GM23248 (cell line): ENCODE results near the gene KIF3B. TPM values are rescaled to one million over a fixed set of nuclear protein-coding genes. Genes with fewer than 3 reads are reported as not detected.

Experiments
- DNase-seq: peaks from one replicate; pipeline ENCODE4 v3.0.0-alpha.2; 2015
- H2AFZ ChIP-seq: fragments of 200-600 bp; sonication (generic); 2 replicates; pipeline ENCODE4 v1.6.1; 2016; ENCODE audit warnings: antibody characterized with exemption
- H3F3A ChIP-seq: fragments of 200-600 bp; sonication (generic); 2 replicates; pipeline ENCODE4 v1.6.1; 2016; ENCODE audit warnings: mild to moderate bottlenecking, antibody characterized with exemption, mixed run types; ENCODE audit not compliant: insufficient read depth
- H3K27ac ChIP-seq: fragments of 200-600 bp; sonication (generic); 2 replicates; pipeline ENCODE4 v1.5.1; 2016; ENCODE audit warnings: mild to moderate bottlenecking
- H3K27me3 ChIP-seq: fragments of 200-600 bp; sonication (generic); replicated peaks from 2 replicates; pipeline ENCODE4 v1.6.1; 2016; ENCODE audit warnings: mild to moderate bottlenecking; ENCODE audit not compliant: insufficient read depth
- H3K36me3 ChIP-seq: fragments of 200-600 bp; sonication (generic); 2 replicates; pipeline ENCODE4 v1.6.1; 2016; ENCODE audit warnings: low read depth, mild to moderate bottlenecking
- H3K4me1 ChIP-seq: fragments of 200-600 bp; sonication (generic); 2 replicates; pipeline ENCODE4 v1.6.1; 2016; ENCODE audit warnings: mild to moderate bottlenecking; ENCODE audit not compliant: insufficient read depth
- H3K4me2 ChIP-seq: fragments of 200-600 bp; sonication (generic); one replicate; pipeline ENCODE4 v1.6.1; 2016; ENCODE audit warnings: mild to moderate bottlenecking; ENCODE audit not compliant: unreplicated experiment
- H3K4me3 ChIP-seq: fragments of 200-600 bp; sonication (generic); 2 replicates; pipeline ENCODE4 v1.5.1; 2016; ENCODE audit warnings: mild to moderate bottlenecking
- H3K79me2 ChIP-seq: fragments of 200-600 bp; sonication (generic); 2 replicates; pipeline ENCODE4 v1.6.1; 2016; ENCODE audit warnings: mild to moderate bottlenecking; ENCODE audit not compliant: insufficient read depth
- H3K9ac ChIP-seq: fragments of 200-600 bp; sonication (generic); 2 replicates; pipeline ENCODE4 v1.6.1; 2016; ENCODE audit warnings: mild to moderate bottlenecking
- H3K9me2 ChIP-seq: fragments of 200-600 bp; sonication (generic); 2 replicates; pipeline ENCODE4 v1.6.1; 2016; ENCODE audit warnings: mixed run types, mild to moderate bottlenecking, moderate library complexity; ENCODE audit not compliant: insufficient read depth
- H3K9me3 ChIP-seq: fragments of 200-600 bp; sonication (generic); one replicate; pipeline ENCODE4 v1.6.1; 2017; ENCODE audit warnings: low read depth
- H4K20me1 ChIP-seq: fragments of 200-600 bp; sonication (generic); 2 replicates; pipeline ENCODE4 v1.6.0; 2016; ENCODE audit not compliant: insufficient read depth
- EZH2 ChIP-seq: fragments of 200-600 bp; sonication (generic); IDR thresholded peaks from 2 replicates; pipeline ENCODE4 v1.6.1; 2018; ENCODE audit warnings: antibody characterized with exemption, mild to moderate bottlenecking; ENCODE audit not compliant: insufficient read depth, poor library complexity, severe bottlenecking
- EZH2phosphoT487 ChIP-seq: fragments of 200-600 bp; sonication (generic); IDR thresholded peaks from 2 replicates; pipeline ENCODE4 v1.6.1; 2018; ENCODE audit warnings: antibody characterized with exemption, moderate library complexity, mild to moderate bottlenecking, low read depth; ENCODE audit not compliant: insufficient read depth
- WGBS, 2 experiments: methylation state at CpG; one replicate each; pipeline ENCODE4 v1.1.6; 2015 to 2017; ENCODE audit warnings: low lambda C conversion rate in 2 of 2, low coverage in 1 of 2; ENCODE audit errors: missing lambda C conversion rate in 2 of 2; 5-methylcytosine and 5-hydroxymethylcytosine counted together
- in situ Hi-C: fragments of 300-500 bp; cut with MboI; formaldehyde crosslinking; loops from 2 replicates; pipeline ENCODE4 v1.15.0; 2020
- polyA plus RNA-seq: library from polyadenylated mRNA; unstranded; fragments of >200 nt; fragmentation: Nextera tagmentation; extraction: Ambion mirVana; gene quantifications from 2 replicates; pipeline ENCODE4 v1.2.1, GENCODE V29; 2016
- total RNA-seq: library from RNA; depleted of rRNA; stranded (reverse); fragments of >200 nt; shearing (Covaris generic); gene quantifications from 2 replicates; pipeline ENCODE4 v1.2.3, GENCODE V29; 2014

KIF3B gene
- total and polyA plus RNA-seq, 2 experiments from 2014 or later: 8.8 to 28.3 TPM

DNA sequence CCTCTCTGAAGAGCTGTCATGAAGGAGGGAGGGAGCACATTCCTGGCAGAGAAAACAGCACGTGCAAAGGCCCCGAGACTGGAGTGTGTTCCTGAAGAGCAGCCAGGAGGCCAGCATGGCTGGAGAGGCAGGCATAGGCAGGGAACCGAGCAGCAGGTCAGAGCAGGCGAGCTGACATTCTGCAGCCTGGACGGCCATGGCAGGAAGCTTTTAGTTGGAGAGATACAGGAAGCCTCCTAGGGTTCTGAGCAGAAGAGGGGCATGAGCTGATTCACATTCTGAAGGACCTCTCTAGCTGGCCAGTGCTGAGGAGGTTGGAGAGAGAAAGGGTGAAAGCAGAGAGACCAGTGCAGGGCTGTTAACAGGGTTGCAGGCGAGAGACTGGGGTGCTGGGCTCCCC, 40.0 kb upstream of the KIF3B start:
- peaks cover under 1% of the 10 kb centered on the region; the same call in 1 of the 2 replicates for H3K36me3 ChIP-seq
- WGBS, 2 experiments: 73 to 78% methylated on average over 6 of the region's 6 CpGs
- no peaks in the 10 kb centered on the region for H3K9me3 ChIP-seq
- no peak overlapping the region for H3K27ac ChIP-seq
- H2AFZ ChIP-seq: no peak overlapping the region
- H3K79me2 ChIP-seq: no peaks in the 10 kb centered on the region
- H3K27me3 ChIP-seq: no peaks in the 10 kb centered on the region
- no peaks in the 10 kb centered on the region for H3F3A ChIP-seq
- H3K4me2 ChIP-seq: no peak overlapping the region
- TF ChIP-seq EZH2 (no peak), EZH2phosphoT487 (no peak)
- in situ Hi-C loops: no loop called here
- H3K4me1 ChIP-seq: no peaks in the 10 kb centered on the region
- no peak overlapping the region for H3K4me3 ChIP-seq
- no peaks in the 10 kb centered on the region for H3K9me2 ChIP-seq
- no peaks in the 10 kb centered on the region for H4K20me1 ChIP-seq
- H3K9ac ChIP-seq: no peak overlapping the region
- DNase-seq: no peak

DNA sequence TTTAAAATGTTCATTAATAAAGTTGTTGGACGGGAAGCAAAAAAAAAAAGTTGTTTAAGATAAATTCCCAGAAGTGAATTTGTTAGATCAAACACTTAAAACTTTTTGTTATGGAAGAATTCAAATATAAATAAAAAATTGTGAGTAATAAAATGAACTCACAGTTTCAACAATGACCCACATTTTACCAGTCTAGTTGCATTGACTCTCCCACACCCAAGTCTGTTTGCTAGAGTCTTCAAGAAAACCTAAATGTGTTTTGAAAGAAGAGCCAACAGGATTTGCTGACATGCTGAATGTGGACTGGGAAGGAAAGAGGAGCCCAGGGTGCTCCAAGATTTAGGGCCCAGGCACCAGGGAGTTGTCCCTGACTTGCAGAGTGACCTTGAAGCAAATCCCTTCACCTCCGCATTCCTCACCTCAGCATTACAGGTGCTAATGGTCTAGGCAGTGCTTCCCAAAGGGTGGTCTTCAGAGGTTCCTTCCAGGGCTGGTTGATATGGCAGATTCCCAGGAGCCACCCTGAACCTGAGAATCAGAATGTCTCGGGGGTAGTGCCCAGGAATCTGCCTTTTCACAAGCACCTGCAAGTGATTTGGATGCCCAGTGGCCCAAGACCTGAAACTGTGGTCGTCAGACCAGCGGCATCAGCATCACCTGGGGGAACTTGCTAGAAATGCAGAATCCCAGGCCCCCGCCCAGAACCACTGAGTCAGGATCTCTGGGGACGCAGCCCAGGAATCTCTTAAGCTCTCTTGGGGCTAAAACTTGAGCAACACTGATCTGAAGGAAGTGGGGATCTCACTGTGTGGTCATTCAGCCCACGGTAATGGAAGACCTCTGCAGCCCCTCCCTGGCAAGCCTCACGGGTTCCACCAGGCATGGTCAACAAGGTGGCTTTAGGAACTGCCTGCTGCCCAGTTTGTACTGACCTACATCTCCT, 38.7 kb upstream of the KIF3B start:
- Histone ChIP-seq H3K4me1 (no peaks in the 10 kb centered on the region), H3K9ac (no peak overlapping the region), H2AFZ (no peak overlapping the region), H3K9me2 (no peaks in the 10 kb centered on the region), H3K4me2 (no peak overlapping the region), H3K9me3 (no peaks in the 10 kb centered on the region), H3K4me3 (no peak overlapping the region), H3K27me3 (no peaks in the 10 kb centered on the region), H4K20me1 (no peaks in the 10 kb centered on the region), H3K79me2 (no peaks in the 10 kb centered on the region), H3K36me3 (no peaks in the 10 kb centered on the region), H3K27ac (no peak overlapping the region), H3F3A (no peaks in the 10 kb centered on the region)
- 78 to 86% methylated on average over 9 of the region's 9 CpGs for WGBS, 2 experiments
- in situ Hi-C loops: no loop called here
- peak; percentile 6 for DNase-seq
- TF ChIP-seq EZH2 (no peak), EZH2phosphoT487 (no peak)

DNA sequence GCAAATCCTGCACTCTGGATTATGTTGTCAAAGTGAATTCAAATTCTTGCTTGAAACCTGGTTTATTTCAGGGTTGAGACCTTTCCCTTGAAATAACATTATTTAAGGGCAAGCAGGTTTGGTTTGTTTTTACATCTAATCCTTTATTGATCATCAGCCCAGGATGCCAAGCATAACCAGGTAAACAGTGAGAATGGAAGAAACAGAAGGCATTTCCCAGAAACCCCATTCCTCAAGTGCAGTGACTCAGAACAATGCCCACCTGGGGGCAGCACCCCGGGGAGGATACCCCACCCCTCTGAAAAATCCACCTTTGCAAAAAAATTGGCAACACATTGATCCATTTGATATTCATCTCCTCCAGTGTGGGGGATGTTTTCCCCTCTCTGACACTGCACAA, 37.2 kb upstream of the KIF3B start:
- Histone ChIP-seq H3K27me3 (no peaks in the 10 kb centered on the region), H3K9me3 (no peaks in the 10 kb centered on the region), H3K9me2 (no peaks in the 10 kb centered on the region), H3K9ac (no peak overlapping the region), H2AFZ (no peak overlapping the region), H3K4me2 (no peak overlapping the region), H3K36me3 (no peaks in the 10 kb centered on the region), H4K20me1 (no peaks in the 10 kb centered on the region), H3K79me2 (no peaks in the 10 kb centered on the region), H3K27ac (no peak overlapping the region), H3K4me1 (no peaks in the 10 kb centered on the region), H3K4me3 (no peak overlapping the region), H3F3A (no peaks in the 10 kb centered on the region)
- in situ Hi-C loops: no loop called here
- no peak for DNase-seq
- 0 to 5% methylated on average over 1 of the region's 1 CpG for WGBS, 2 experiments
- TF ChIP-seq EZH2 (no peak), EZH2phosphoT487 (no peak)

DNA sequence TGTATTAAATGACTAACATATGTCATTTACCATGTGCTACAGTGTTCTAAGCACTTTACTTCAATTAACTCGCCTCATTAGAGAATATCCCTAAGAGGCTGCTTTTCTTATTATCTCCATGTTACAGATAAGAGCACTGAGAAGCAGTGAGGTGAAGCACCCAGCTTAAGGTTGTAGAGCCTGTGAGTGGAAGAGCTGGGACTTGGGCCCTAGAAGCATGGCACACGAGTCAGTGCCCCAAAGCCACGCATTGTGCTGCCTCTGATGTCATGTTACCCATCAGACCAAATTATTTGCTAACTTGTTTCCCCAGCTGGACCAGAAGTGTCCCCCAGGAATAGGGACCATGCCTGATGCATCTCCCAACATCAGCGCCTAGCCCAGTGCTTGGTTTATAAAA, 35.6 kb upstream of the KIF3B start:
- Histone ChIP-seq H3K79me2 (no peaks in the 10 kb centered on the region), H3K4me3 (no peak overlapping the region), H3K27ac (no peak overlapping the region), H3K4me2 (no peak overlapping the region), H3F3A (no peaks in the 10 kb centered on the region), H3K9me2 (no peaks in the 10 kb centered on the region), H3K4me1 (no peaks in the 10 kb centered on the region), H3K27me3 (no peaks in the 10 kb centered on the region), H3K36me3 (no peaks in the 10 kb centered on the region), H4K20me1 (no peaks in the 10 kb centered on the region), H3K9ac (no peak overlapping the region), H3K9me3 (no peaks in the 10 kb centered on the region), H2AFZ (no peak overlapping the region)
- 75 to 81% methylated on average over 4 of the region's 4 CpGs for WGBS, 2 experiments
- TF ChIP-seq EZH2phosphoT487 (no peak), EZH2 (no peak)
- in situ Hi-C loops: no loop called here
- DNase-seq: no peak
